Measurements from ENCODE around the gene UBE2I.

Gene UBE2I

GRCh38 chr16:1343428-1344242 is 34.2 kb downstream of the UBE2I start:
- DNase-seq (ENCODE audit: low spot score): no peak

GRCh38 chr16:1344499-1344898 is 35.1 kb downstream of the UBE2I start:
- no peak for DNase-seq (ENCODE audit: low spot score)

- DNase-seq (ENCODE audit: low spot score): no peak
Observed at GRCh38 chr16:1345087-1345486, 35.7 kb downstream of the UBE2I start.

GRCh38 chr16:1345651-1346421 is 36.4 kb downstream of the UBE2I start:
- no peak for DNase-seq (ENCODE audit: low spot score)

GRCh38 chr16:1346422-1347285 is 37.2 kb downstream of the UBE2I start:
- no peak for DNase-seq (ENCODE audit: low spot score)

- no peak for DNase-seq (ENCODE audit: low spot score)
Observed at GRCh38 chr16:1347286-1347855, 37.9 kb downstream of the UBE2I start.

- no peak for DNase-seq (ENCODE audit: low spot score)
Observed at GRCh38 chr16:1347962-1348361, 38.5 kb downstream of the UBE2I start.

- no peak for DNase-seq (ENCODE audit: low spot score)
Observed at GRCh38 chr16:1348441-1348840, 39.0 kb downstream of the UBE2I start.

- DNase-seq (ENCODE audit: low spot score): no peak
Observed at GRCh38 chr16:1348926-1349325, 39.5 kb downstream of the UBE2I start.

- no peak for DNase-seq (ENCODE audit: low spot score)
Observed at GRCh38 chr16:1349351-1349750, 39.9 kb downstream of the UBE2I start.

- DNase-seq (ENCODE audit: low spot score): no peak
Observed at GRCh38 chr16:1349951-1350350, 40.5 kb downstream of the UBE2I start.

GRCh38 chr16:1350691-1351090 is 41.3 kb downstream of the UBE2I start:
- DNase-seq (ENCODE audit: low spot score): no peak

- no peak for DNase-seq (ENCODE audit: low spot score)
Observed at GRCh38 chr16:1351215-1351581, 41.8 kb downstream of the UBE2I start.

- peak; percentile 63 for DNase-seq (ENCODE audit: low spot score)
Observed at GRCh38 chr16:1351582-1352362, 42.3 kb downstream of the UBE2I start, which contains the start of the genes GNPTG and TSR3. Gene GNPTG (plus strand): TSS chr16:1351931. CDS start chr16:1351966, 35 bp downstream. Gene TSR3 (minus strand): TSS chr16:1351878. CDS start chr16:1351804, 74 bp downstream.

GRCh38 chr16:1354815-1355540 is 45.5 kb downstream of the UBE2I start:
- no peak for DNase-seq (ENCODE audit: low spot score)

GRCh38 chr16:1355591-1355990 is 46.2 kb downstream of the UBE2I start:
- no peak for DNase-seq (ENCODE audit: low spot score)

- DNase-seq (ENCODE audit: low spot score): no peak
Observed at GRCh38 chr16:1356061-1356900, 46.8 kb downstream of the UBE2I start.

- no peak for DNase-seq (ENCODE audit: low spot score)
Observed at GRCh38 chr16:1357906-1358566, 48.6 kb downstream of the UBE2I start.
